Suprapubic skin (tissue), 4 donors: Measurements from ENCODE around the gene LGALS9. TPM values are rescaled to one million over a fixed set of nuclear protein-coding genes. Genes with fewer than 3 reads are reported as not detected.

Source experiments
- DNase-seq, 2 donors: peaks; one replicate each; pipeline ENCODE4 v3.0.0-alpha.2; 2019; ENCODE audit warnings: low spot score in 2 of 2
- H3K27ac ChIP-seq: fragments of 200-600 bp; sonication (generic); one replicate; pipeline ENCODE4 v1.5.1; 2019
- H3K27me3 ChIP-seq: fragments of 200-600 bp; sonication (generic); one replicate; pipeline ENCODE4 v1.5.1; 2019
- H3K36me3 ChIP-seq: fragments of 200-600 bp; sonication (generic); one replicate; pipeline ENCODE4 v1.5.1; 2019
- H3K4me1 ChIP-seq: fragments of 200-600 bp; sonication (generic); one replicate; pipeline ENCODE4 v1.5.1; 2019
- H3K4me3 ChIP-seq: fragments of 200-600 bp; sonication (generic); one replicate; pipeline ENCODE4 v1.5.1; 2019; ENCODE audit warnings: mild to moderate bottlenecking
- H3K9me3 ChIP-seq: fragments of 200-600 bp; sonication (generic); one replicate; pipeline ENCODE4 v1.5.1; 2019
- EP300 ChIP-seq: sonication (generic); formaldehyde crosslinking; IDR thresholded peaks from one replicate; pipeline ENCODE4 v1.6.1; 2017; ENCODE audit warnings: antibody characterized with exemption
- POLR2A ChIP-seq, 2 donors: fragments of 450-650 bp; IDR thresholded peaks; one replicate each; pipeline ENCODE4 v1.6.1; 2017; ENCODE audit warnings: antibody characterized with exemption in 2 of 2, mild to moderate bottlenecking in 2 of 2, moderate library complexity in 2 of 2
- POLR2AphosphoS5 ChIP-seq, 3 donors: sonication (generic); formaldehyde crosslinking; IDR thresholded peaks; one replicate each; pipeline ENCODE4 v1.6.1; 2017; ENCODE audit warnings: antibody characterized with exemption in 3 of 3
- WGBS: methylation state at CpG from one replicate; pipeline ENCODE4 v1.1.5; 2018; 5-methylcytosine and 5-hydroxymethylcytosine counted together
- total RNA-seq, 4 donors: library from RNA; depleted of rRNA; stranded (reverse); fragments of >200 nt; gene quantifications; one replicate each; pipeline ENCODE4 v1.1.0, GENCODE V29; 2016
- TF ChIP-seq, protein P1 (sequence below), 2 donors: fragments of 200-600 bp in 1 of 2; fragments of 450-650 bp in 1 of 2; sonication (generic) in 1 of 2; IDR thresholded peaks; one replicate each; pipeline ENCODE4 v1.5.1; 2016 to 2019; ENCODE audit warnings: antibody characterized with exemption in 2 of 2, mild to moderate bottlenecking in 1 of 2, moderate library complexity in 1 of 2

LGALS9 gene
- total RNA-seq, 4 donors from 2014 or later: 9.5 to 10.6 (median 10.1) TPM

DNA sequence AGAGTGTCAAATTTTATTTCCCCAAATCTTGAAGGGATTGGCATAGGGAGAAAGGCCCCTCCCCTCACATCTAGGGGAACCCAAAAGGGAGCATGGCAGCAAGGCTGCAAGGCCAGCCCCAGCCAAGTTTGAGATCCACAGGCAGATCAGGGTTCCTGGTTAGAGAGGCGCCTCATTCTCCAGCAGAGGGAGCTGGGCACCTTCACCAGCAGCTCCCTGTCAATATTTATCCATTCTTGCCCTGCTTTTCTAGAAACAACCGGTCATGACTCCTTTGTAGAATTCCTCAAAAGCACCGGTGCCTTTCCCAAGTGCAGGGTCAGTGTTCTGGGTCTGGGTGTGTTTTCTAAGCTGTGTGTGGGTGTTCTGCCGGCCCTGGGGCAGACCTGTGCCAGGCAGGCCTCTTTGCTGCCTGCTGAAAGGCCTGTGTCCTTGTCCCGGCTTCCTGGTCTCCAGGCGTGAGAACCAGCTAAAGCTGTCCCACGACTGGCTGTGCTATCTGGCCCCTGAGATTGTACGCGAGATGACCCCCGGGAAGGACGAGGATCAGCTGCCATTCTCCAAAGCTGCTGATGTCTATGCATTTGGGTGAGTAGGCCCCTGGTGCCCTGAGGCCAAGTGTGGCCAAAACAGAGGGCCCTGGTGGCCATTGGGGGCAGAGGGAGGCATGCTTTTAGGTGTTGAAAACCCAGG lies 21.2 kb upstream of the LGALS9 start:
- DNase-seq: no peak
- no peaks in the 10 kb centered on the region for H3K27me3 ChIP-seq
- H3K27ac ChIP-seq: no peak overlapping the region
- peaks cover 88% of the 10 kb centered on the region for H3K36me3 ChIP-seq
- no peak for TF ChIP-seq EP300
- TF ChIP-seq, protein P1, sequence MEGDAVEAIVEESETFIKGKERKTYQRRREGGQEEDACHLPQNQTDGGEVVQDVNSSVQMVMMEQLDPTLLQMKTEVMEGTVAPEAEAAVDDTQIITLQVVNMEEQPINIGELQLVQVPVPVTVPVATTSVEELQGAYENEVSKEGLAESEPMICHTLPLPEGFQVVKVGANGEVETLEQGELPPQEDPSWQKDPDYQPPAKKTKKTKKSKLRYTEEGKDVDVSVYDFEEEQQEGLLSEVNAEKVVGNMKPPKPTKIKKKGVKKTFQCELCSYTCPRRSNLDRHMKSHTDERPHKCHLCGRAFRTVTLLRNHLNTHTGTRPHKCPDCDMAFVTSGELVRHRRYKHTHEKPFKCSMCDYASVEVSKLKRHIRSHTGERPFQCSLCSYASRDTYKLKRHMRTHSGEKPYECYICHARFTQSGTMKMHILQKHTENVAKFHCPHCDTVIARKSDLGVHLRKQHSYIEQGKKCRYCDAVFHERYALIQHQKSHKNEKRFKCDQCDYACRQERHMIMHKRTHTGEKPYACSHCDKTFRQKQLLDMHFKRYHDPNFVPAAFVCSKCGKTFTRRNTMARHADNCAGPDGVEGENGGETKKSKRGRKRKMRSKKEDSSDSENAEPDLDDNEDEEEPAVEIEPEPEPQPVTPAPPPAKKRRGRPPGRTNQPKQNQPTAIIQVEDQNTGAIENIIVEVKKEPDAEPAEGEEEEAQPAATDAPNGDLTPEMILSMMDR (IDR thresholded peaks at IDR 0.05): peak in 1 of 2 donors; percentile 35
- WGBS: 87% methylated on average over 7 of the region's 11 CpGs
- no peaks in the 10 kb centered on the region for H3K9me3 ChIP-seq
- no peaks in the 10 kb centered on the region for H3K4me1 ChIP-seq
- no peak overlapping the region for H3K4me3 ChIP-seq

DNA sequence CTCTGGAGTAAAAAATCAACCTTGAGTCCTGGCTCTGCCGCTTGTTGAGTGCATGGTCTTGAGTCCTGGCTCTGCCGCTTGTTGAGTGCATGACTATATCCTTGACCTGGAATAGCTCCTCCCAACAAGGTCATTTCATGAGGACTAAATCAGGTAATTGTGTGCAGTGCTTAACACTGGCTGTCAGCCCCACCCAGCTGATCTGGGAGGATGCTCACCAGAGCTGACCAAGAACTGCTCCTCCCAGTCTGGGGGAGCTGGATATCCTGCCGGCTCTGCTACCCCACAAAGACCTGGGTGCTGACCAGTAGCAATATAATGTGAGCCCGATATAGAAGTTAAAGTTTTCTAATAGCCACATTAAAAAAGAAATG lies 20.7 kb upstream of the LGALS9 start:
- H3K9me3 ChIP-seq: no peaks in the 10 kb centered on the region
- 90% methylated on average over 4 of the region's 4 CpGs for WGBS
- H3K4me3 ChIP-seq: no peak overlapping the region
- H3K4me1 ChIP-seq: no peaks in the 10 kb centered on the region
- TF ChIP-seq POLR2A (IDR thresholded peaks at IDR 0.05): no peak
- TF ChIP-seq, protein P1 (IDR thresholded peaks at IDR 0.05): no peak
- no peak for TF ChIP-seq EP300
- TF ChIP-seq POLR2AphosphoS5 (IDR thresholded peaks at IDR 0.05): no peak
- H3K36me3 ChIP-seq: peaks cover 88% of the 10 kb centered on the region
- DNase-seq: no peak
- H3K27me3 ChIP-seq: no peaks in the 10 kb centered on the region
- no peak overlapping the region for H3K27ac ChIP-seq

DNA sequence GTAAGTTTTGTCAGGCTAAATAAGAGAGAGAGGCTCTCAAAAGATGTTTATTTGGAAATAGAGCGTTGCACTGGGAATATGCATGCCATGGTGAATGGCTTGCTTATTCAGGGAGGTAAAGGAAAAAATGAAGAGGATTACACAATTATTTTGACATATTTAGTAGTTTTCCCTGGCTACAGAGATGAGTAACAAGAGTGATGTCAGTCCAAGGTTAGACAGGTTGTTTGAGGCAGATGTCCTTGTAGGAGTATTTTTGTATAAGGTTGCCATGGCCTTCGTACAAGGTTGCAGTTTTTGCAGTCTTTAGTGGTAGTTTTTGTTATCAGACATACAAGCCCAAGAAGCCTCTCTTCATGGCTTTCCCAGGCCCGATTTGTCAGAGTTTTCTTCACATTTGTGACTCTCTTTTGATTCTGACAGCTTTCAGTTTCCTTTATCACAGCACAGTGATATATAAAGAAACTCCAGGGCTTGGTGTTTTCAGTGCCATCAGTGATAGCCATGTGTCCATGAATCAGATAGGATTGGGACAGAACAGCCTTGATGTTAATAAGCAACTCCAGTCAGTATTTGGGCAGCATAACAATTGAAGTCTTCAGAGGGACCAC lies 18.7 kb upstream of the LGALS9 start:
- Histone ChIP-seq H3K27me3 (no peaks in the 10 kb centered on the region), H3K9me3 (no peaks in the 10 kb centered on the region), H3K4me1 (no peaks in the 10 kb centered on the region), H3K36me3 (peaks cover 83% of the 10 kb centered on the region), H3K27ac (no peak overlapping the region), H3K4me3 (no peak overlapping the region)
- TF ChIP-seq POLR2A (IDR thresholded peaks at IDR 0.05) (no peak), EP300 (no peak), POLR2AphosphoS5 (IDR thresholded peaks at IDR 0.05) (no peak)
- TF ChIP-seq, protein P1 (IDR thresholded peaks at IDR 0.05): no peak
- DNase-seq: no peak
- 82% methylated on average over 3 of the region's 3 CpGs for WGBS

DNA sequence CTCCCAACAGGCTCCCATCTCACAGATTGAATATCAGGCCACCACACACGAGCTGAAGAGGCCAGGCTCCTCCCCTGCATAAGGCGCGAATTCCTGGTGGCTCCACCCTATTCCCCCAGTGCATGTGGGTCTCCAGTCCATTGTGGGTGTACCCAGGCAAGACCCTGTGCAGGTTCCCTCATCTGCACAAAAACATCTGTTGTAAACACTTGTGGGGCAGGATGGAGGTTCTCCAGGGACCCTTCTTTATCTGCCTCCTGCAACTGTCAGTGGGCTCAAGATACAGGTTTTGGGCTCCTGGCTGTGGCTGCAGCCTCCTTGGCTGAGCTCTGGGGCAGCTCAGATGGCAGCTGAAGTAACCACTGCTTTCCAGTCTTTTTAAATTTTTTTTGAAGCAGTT lies 17.6 kb upstream of the LGALS9 start:
- TF ChIP-seq POLR2AphosphoS5 (IDR thresholded peaks at IDR 0.05) (no peak), EP300 (no peak)
- TF ChIP-seq, protein P1 (IDR thresholded peaks at IDR 0.05): no peak
- Histone ChIP-seq H3K27me3 (no peaks in the 10 kb centered on the region), H3K4me3 (no peak overlapping the region), H3K4me1 (no peaks in the 10 kb centered on the region), H3K27ac (no peak overlapping the region), H3K36me3 (peaks cover 84% of the 10 kb centered on the region), H3K9me3 (no peaks in the 10 kb centered on the region)
- DNase-seq: no peak
- 97% methylated on average over 3 of the region's 3 CpGs for WGBS

DNA sequence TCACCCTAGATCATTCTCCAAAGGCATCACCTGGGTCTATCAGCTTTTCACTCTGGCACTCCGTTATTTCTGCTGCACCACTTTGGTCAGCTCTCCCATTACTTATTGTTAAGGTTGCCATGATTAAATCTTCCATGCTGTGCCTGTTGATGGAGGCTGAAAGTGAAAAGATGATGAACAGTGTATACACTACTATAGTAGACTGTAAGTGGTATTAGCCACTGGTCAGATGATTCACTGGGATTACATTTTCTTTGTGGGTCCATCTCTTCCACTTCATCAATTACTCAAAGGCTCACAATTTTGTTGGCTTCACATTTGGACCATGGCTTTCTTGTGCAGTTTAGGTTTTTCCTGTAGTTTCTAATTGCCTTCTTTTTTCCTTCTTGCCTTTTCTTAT lies 15.9 kb upstream of the LGALS9 start:
- WGBS: 96% methylated on average over 1 of the region's 1 CpG
- no peak overlapping the region for H3K27ac ChIP-seq
- no peak for DNase-seq
- no peak for TF ChIP-seq POLR2A (IDR thresholded peaks at IDR 0.05)
- TF ChIP-seq, protein P1 (IDR thresholded peaks at IDR 0.05): no peak
- TF ChIP-seq POLR2AphosphoS5 (IDR thresholded peaks at IDR 0.05): no peak
- TF ChIP-seq EP300: no peak
- H3K4me3 ChIP-seq: no peak overlapping the region
- peaks cover 84% of the 10 kb centered on the region for H3K36me3 ChIP-seq
- H3K27me3 ChIP-seq: no peaks in the 10 kb centered on the region
- H3K4me1 ChIP-seq: no peaks in the 10 kb centered on the region
- H3K9me3 ChIP-seq: no peaks in the 10 kb centered on the region
